Activated T-cell treated with anti-CD3 and anti-CD28 coated beads for 4 hours (primary cell): ENCODE results near the gene GTSE1.

Experiments used
- DNase-seq: peaks from one replicate; pipeline ENCODE4 v3.0.0-alpha.2; 2020

Gene GTSE1

DNA sequence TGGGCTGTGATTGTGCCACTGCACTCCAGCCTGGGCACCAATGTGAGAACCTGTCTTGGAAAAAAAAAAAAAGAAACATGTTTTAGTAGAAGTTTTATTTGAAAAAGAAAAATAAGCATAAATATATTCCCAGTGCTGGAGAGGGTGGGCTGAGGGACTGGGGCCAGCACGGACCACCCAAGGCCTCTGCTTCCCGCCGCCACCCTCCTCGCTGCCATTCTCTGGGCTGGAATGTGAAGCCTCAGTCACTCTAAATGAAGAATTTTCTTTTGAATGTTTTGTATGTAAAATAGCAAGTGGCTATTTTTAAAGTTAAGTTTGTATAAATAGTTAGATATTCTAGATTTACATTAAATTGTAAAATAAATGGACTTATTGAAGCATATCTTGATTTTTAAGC lies 33.8 kb downstream of the GTSE1 start:
- no peak for DNase-seq

GRCh38 chr22:46331496-46331895 lies 34.8 kb downstream of the GTSE1 start:
- DNase-seq, result no peak

DNA sequence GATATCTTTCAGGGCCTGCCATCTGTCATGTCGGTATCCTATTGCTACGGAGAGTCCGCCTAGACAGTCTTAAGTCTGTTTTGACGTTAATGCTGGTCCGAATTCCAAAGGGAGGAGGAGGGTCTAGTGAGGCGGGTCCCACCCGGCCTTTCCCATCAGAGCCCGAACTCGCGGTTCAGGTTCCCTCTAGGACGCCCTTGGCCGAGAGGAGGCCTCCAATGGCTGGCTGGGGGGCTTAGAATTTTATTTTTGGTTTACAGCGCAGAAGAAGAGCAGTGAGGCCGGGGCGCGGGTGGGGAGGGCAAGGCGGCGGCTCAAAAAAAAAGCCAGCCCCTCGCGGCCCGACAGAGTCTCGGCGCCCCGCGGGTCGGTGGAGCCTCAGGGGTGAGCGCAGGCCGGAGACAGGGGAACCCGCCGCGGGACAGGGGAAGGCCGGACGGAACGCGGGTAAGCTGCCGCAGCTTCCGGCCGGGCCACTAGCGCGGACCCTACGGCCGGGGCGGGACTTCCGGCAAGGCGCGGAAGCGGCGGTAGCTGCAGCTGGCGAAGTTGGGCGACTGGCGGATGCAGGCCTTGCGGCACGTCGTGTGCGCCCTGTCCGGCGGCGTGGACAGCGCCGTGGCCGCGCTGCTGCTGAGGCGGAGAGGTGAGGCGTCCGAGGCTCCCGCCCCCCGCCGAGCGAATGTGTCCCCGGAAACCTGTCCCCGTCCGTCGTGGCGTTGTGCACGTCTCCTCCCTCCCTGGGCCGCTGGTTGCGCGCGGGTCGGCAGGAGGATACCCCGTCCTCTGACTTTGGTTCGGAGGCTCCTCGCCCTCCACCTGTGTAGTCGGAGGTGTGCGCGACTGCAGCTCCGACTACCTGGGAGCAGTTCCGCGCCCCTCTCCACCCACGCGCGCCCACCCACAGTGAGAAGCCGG lies 38.8 kb downstream of the GTSE1 start, which contains the start of gene TRMU:
Gene TRMU (plus strand): TSS at position 514 of the 918 bp plus-strand sequence. CDS start 51 bp downstream, at position 565.
- peak; percentile 52 for DNase-seq

GRCh38 chr22:46336119-46337078 lies 39.7 kb downstream of the GTSE1 start:
- DNase-seq, result no peak

GRCh38 chr22:46337870-46338269 lies 41.2 kb downstream of the GTSE1 start:
- no peak for DNase-seq

DNA sequence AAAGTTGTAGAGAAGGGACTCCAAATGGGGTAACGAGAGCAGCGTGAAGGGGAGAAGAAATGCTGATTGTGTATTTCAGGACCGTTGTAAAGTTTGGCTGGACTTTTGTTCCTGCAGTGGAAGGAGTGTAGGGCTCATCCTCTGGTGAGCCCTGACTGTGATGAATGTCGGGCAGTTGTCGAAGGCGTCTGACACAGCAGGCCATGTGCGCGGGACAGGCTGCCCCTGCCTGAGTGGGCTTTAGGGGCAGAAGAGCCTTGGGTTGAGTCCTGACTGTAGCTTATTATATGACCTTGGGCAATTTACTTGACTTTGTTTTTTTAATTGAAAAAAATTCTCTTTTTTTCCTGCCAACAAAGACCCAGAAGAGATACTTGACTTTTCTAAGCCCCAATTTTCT lies 42.0 kb downstream of the GTSE1 start:
- DNase-seq, result no peak

DNA sequence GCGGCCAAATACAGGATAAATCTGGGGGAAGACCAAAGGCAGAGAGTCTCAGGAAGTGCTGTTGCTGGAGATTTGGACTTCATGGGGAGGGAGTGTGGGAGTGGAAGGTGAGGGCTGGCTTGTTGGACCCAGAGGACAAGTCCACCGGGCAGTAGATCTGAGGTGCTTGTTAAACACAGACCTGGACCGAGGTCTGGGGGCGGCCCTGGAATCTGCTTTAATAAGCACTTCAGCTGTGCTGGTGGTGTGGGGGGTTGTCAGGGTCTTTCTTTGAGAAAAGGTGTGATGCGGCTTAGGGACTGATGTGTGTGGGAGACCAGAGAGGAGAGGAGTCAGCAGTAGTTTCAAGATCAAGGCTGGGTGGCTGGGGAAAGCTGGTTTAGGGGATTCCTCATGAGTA lies 43.3 kb downstream of the GTSE1 start:
- DNase-seq, result no peak

DNA sequence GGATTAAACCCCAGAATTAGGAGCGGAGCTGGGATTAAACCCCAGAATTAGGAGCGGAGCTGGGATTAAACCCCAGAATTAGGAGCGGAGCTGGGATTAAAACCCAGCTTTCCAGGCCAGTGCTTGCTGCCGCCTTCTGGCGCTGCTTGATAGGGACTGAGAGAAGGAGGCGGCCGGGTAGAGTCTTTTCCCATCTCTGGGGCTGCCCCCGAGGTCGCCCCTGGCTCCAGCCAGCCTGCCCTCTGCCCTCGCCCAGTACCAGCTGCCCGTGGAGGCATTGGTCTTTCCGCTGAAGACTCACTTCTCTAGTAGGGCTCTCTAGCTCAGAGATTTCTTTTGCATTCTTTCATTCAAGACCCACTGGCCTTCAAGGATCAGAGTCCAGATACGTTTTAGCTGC lies 44.0 kb downstream of the GTSE1 start:
- no peak for DNase-seq

DNA sequence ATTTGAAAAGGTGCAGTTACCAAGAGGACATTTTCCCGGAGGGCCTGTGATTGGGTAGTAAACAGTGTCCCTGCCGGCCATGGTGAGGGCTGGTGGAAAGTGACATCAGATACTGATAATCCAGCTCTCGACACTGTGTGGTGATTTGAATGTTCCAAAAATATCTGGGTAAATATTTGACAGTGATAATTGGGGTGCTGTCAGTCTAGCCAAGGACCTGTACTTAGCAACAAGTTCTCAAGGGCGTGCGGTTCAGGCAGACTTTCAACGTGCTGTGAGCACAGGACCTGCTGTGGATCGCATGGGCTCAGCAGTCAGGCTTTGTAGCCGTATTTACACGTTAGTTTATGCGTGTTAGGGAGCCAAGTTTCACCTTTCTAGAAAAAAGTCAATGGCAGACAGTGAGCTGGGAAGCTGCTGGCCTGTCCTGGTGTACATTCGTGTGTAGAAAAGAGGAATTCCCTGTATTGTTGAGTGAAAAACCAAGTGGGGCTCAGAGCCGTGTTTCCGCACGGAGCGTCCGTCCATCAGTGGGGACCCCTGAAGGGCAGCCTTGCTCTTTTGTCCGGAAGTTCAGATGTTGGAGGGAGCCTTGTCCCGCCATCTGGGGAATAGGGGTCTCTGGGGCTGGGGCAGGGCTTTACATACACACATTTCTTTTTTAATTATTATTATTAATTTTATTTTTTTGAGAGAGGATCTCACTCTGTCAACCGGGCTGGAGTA lies 50.2 kb downstream of the GTSE1 start:
- no peak for DNase-seq

DNA sequence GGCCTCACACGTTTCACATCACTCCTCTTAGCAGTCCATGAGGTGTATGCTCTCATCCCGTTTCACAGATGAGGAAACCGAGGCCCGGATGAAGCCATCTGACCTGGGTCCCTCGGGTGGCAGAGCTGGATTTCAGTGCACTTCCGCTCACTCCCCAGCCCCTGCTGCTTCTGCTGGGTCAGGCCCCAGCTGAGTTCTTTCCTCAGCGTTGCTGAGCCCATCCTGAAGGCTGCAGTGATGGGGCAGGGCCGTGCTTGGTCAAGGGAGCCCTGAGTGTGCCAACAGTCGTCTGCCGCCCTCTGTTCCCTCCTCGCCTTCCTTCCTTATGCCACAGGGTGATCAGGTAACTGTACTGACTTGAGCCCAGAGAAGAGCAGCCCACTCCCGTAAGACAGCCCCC lies 51.0 kb downstream of the GTSE1 start:
- no peak for DNase-seq

GRCh38 chr22:46348099-46348695 lies 51.5 kb downstream of the GTSE1 start:
- DNase-seq, result no peak

GRCh38 chr22:46349238-46349637 lies 52.6 kb downstream of the GTSE1 start:
- DNase-seq, result no peak

GRCh38 chr22:46349681-46350080 lies 53.0 kb downstream of the GTSE1 start:
- DNase-seq, result no peak

GRCh38 chr22:46350121-46350520 lies 53.5 kb downstream of the GTSE1 start:
- no peak for DNase-seq

GRCh38 chr22:46350646-46351045 lies 54.0 kb downstream of the GTSE1 start:
- DNase-seq, result no peak

DNA sequence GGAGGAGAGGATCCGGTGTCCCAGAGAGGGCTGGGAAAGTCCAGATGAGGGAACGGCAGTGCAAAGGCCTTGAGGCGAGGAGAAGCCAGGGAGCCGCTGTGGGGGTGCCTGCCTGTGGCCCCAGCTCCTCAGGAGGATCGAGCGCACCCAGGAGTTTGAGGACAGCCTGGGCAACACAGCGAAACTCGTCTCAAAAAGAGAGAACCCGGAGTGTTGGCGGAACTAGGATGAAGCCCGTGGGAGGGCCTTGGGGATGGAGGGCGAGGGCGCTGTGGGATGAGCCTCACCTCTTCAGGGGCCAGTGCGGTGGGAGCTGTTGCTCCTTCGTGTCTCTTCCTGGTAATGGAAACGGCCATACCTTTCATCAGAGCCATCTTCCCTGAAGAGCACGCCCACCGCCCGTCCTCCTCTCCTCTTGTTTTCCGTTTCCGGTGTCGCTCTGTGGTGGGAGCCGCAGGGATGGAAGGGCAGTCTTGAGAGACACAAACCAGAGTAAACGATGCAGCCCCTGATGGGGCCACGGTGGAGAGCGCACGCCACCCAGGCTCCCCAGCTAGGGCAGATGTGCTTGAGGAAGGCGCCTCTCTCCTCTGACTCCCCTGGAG lies 54.6 kb downstream of the GTSE1 start:
- DNase-seq, result no peak

DNA sequence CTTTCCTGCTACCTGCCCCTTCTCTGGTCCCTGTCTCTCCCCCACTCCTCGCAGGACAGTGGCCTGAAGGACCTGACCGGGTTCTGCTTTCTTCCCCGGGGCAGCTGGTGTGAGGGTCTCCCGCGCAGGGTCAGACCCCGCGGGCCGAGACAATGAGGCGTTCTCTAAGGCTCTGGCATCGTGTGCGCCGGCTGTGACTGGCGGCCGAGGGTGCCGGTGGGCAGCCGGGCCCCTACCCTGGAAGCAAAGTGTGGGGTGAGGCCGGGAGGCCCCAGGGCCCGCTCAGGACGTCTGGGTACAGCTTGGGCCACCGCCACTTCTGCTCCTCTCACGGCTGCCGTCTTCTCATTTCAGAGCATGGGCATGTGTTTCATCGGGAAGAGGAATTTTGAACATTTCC lies 55.1 kb downstream of the GTSE1 start:
- no peak for DNase-seq

- no peak for DNase-seq
Measured at GRCh38 chr22:46352276-46352675, 55.6 kb downstream of the GTSE1 start.

GRCh38 chr22:46352691-46353386 lies 56.2 kb downstream of the GTSE1 start:
- DNase-seq, result no peak

DNA sequence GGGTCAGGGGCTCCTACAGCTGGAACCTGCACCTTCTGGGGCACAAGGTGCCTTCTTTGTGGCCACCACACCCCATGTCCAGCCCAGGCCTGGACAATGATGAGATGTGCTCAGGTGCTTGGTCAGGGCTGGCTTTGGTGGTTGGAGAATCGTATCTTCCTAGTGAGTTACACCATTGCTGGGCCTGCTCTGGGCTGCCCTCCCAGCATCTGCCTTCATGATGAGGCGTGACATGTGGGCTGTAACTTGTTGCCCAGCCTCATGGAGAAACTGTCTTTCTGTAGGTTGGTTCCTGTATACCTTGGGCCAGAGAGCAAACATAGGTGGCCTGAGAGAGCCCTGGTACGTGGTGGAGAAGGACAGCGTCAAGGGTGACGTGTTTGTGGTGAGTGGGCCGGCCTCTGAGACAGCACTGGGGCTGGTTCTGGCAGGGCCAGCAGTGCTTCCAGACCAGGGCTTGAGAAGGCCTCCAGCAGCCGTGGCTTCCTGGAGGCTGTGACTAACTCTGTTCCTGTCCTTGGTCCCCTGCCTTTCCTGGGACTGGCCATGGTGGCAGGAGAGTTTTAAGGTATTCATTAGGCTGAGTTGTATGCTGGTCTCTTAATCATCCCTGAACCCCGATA lies 56.9 kb downstream of the GTSE1 start:
- no peak for DNase-seq
